Measurements from ENCODE around the gene NDUFB2. TPM values are rescaled to one million over a fixed set of nuclear protein-coding genes. Genes with fewer than 3 reads are reported as not detected.

Gene NDUFB2
- total and polyA plus RNA-seq, 2 donors (not counting 1 experiment from before 2014, with no cell fraction given): 67.9 to 171 TPM

- DNase-seq: peak; percentile 27
- H3K4me3 Mint-ChIP-seq: peak overlapping the region; percentile 99
- H3K27me3 Mint-ChIP-seq: no peaks in the 10 kb centered on the region
- peak overlapping the region; percentile 83 for H3K4me2 ChIP-seq (replicated peaks; ENCODE audit: low read depth, low read length, poor library complexity, severe bottlenecking)
- H3K9me3 Mint-ChIP-seq (ENCODE audit: insufficient read depth): no peaks in the 10 kb centered on the region
- H3K27ac Mint-ChIP-seq: peak overlapping the region; percentile 97
- H3K79me2 ChIP-seq (ENCODE audit: control insufficient read depth, insufficient read depth, low read length): peaks cover 49% of the 10 kb centered on the region
- no peaks in the 10 kb centered on the region for H3K9me3 ChIP-seq (ENCODE audit: control extremely low read depth in 1 of 3, control insufficient read depth in 2 of 3, insufficient read depth in 1 of 3, low read length in 2 of 3)
- H3K27ac ChIP-seq (ENCODE audit: low read length in 2 of 2): peak overlapping the region; percentile 84
- TF ChIP-seq EZH2 (IDR thresholded peaks at IDR 0.05; ENCODE audit: borderline replicate concordance, insufficient read depth, low read depth, low read length, poor library complexity, severe bottlenecking): no peak
- TF ChIP-seq CTCF (IDR thresholded peaks at IDR 0.05): no peak
- peaks cover 15 to 21% of the 10 kb centered on the region in 2 donors for H3K4me1 ChIP-seq (ENCODE audit: control insufficient read depth in 2 of 2, insufficient read depth in 2 of 2, low read length in 2 of 2)
- H3K4me3 ChIP-seq (ENCODE audit: control extremely low read depth in 1 of 5, extremely low read depth in 1 of 5, insufficient read depth in 1 of 5, low read depth in 2 of 5, low read length in 4 of 5): peak overlapping the region; percentile 31 to 97 (median 94)
- ATAC-seq (ENCODE audit: low read depth): no peak
- CTCF ChIA-PET: interaction anchor here (0.6 to 1.8 kb wide), 2 partner anchors 21 to 119 kb away, joined by 3 to 8 read pairs; no protein-coding TSS in a partner anchor
- H3K27me3 ChIP-seq (replicated peaks in 1 of 4; ENCODE audit: control extremely low read depth in 1 of 4, control insufficient read depth in 3 of 4, insufficient read depth in 4 of 4, low read length in 3 of 4): no peaks in the 10 kb centered on the region
- H4K20me1 ChIP-seq (ENCODE audit: control insufficient read depth, insufficient read depth, low read length, poor library complexity, severe bottlenecking): peaks cover 14% of the 10 kb centered on the region
- peak overlapping the region; percentile 96 for H2AFZ ChIP-seq (ENCODE audit: insufficient read depth, low read depth, low read length, poor library complexity, severe bottlenecking)
- peak overlapping the region; percentile 89 for H3K9ac ChIP-seq (ENCODE audit: low read length)
- H3K4me1 Mint-ChIP-seq: peaks cover 36% of the 10 kb centered on the region
- 39% methylated on average over 21 of the region's 23 CpGs for WGBS (ENCODE audit: insufficient coverage)
- intact Hi-C loops (cut with micrococcal nuclease): loop anchor here (1.0 to 2.0 kb wide), 4 partner anchors 20 to 318 kb away; partner anchors contain the start of genes MKRN1, MRPS33 and SLC37A3
- H3K36me3 ChIP-seq (replicated peaks in 1 of 2; ENCODE audit: control extremely low read depth in 1 of 2, control insufficient read depth in 1 of 2, extremely low read depth in 1 of 2, insufficient read depth in 2 of 2, low read length in 1 of 2): peaks cover 0 to 8% of the 10 kb centered on the region in 2 experiments
- POLR2A ChIA-PET: interaction anchor here (0.6 to 1.4 kb wide), 4 partner anchors 19 to 218 kb away, joined by 3 to 4 read pairs (median 4); partner anchors contain the start of gene ADCK2
Measured at GRCh38 chr7:140696024-140696679, 356 bp upstream of the NDUFB2 start.
